Mesodermal cell (in vitro differentiated cells): Measurements from ENCODE around the gene CCNC.
A peak's percentile ranks its signal among the peaks of the same experiment; 100 is the strongest.

ENCODE experiments used
- H3K27ac ChIP-seq: 2 replicates; pipeline ENCODE4 v1.7.0; 2013; ENCODE audit warnings: mild to moderate bottlenecking, low read depth, low read length, moderate library complexity; ENCODE audit not compliant: severe bottlenecking
- H3K36me3 ChIP-seq: 2 replicates; pipeline ENCODE4 v1.7.1; 2013; ENCODE audit warnings: mild to moderate bottlenecking, low read length, moderate library complexity; ENCODE audit not compliant: control insufficient read depth, insufficient read depth
- H3K4me1 ChIP-seq: one replicate; pipeline ENCODE4 v1.7.1; 2013; ENCODE audit warnings: mild to moderate bottlenecking, low read length; ENCODE audit not compliant: insufficient read depth, control insufficient read depth, poor library complexity, severe bottlenecking
- H3K4me3 ChIP-seq: 2 replicates; pipeline ENCODE4 v1.7.0; 2013; ENCODE audit warnings: low read length, control low read depth, mild to moderate bottlenecking; ENCODE audit not compliant: insufficient read depth, poor library complexity, severe bottlenecking; ENCODE audit errors: extremely low read depth
- H3K9me3 ChIP-seq: 2 replicates; pipeline ENCODE4 v1.7.1; 2013; ENCODE audit warnings: mild to moderate bottlenecking, low read length, moderate library complexity; ENCODE audit not compliant: control insufficient read depth
- WGBS, 2 experiments: methylation state at CpG; one replicate each; pipeline ENCODE4 v1.1.5; 2013; ENCODE audit warnings: missing lambda C conversion rate in 2 of 2; ENCODE audit not compliant: insufficient coverage in 2 of 2; 5-methylcytosine and 5-hydroxymethylcytosine counted together

CCNC gene

GRCh38 chr6:99608059-99608885 lies 39.8 kb upstream of the CCNC start:
- WGBS, 2 experiments = 1 to 2% methylated on average over 15 to 21 of the region's 29 CpGs
- no peak overlapping the region for H3K4me3 ChIP-seq
- H3K9me3 ChIP-seq = no peaks in the 10 kb centered on the region
- H3K4me1 ChIP-seq = peaks cover 6% of the 10 kb centered on the region
- H3K27ac ChIP-seq = no peak overlapping the region
- H3K36me3 ChIP-seq = no peaks in the 10 kb centered on the region

GRCh38 chr6:99607416-99608036 lies 39.1 kb upstream of the CCNC start:
- H3K36me3 ChIP-seq = no peaks in the 10 kb centered on the region
- H3K4me1 ChIP-seq = no peaks in the 10 kb centered on the region
- no peaks in the 10 kb centered on the region for H3K9me3 ChIP-seq
- 2 to 3% methylated on average over 14 to 21 of the region's 34 CpGs for WGBS, 2 experiments
- H3K4me3 ChIP-seq = no peak overlapping the region
- H3K27ac ChIP-seq = no peak overlapping the region

- Histone ChIP-seq H3K27ac (no peak within 1 kb of the TSS), H3K4me1 (no peaks in the 10 kb centered on the region), H3K9me3 (no peaks in the 10 kb centered on the region), H3K36me3 (no peaks in the 10 kb centered on the region), H3K4me3 (no peak within 1 kb of the TSS)
- 1 to 2% methylated on average over 36 to 46 of the region's 54 CpGs for WGBS, 2 experiments
These were observed 38.4 kb upstream of the CCNC start, which contains the start of gene PRDM13 for GRCh38 chr6:99606656-99607415. Gene PRDM13 (plus strand): TSS chr6:99606833. CDS start chr6:99607035, 202 bp downstream.

- Histone ChIP-seq H3K4me3 (no peak overlapping the region), H3K4me1 (no peaks in the 10 kb centered on the region), H3K36me3 (no peaks in the 10 kb centered on the region), H3K9me3 (no peaks in the 10 kb centered on the region), H3K27ac (no peak overlapping the region)
- 2 to 7% methylated on average over 7 to 15 of the region's 16 CpGs for WGBS, 2 experiments
These were observed 37.6 kb upstream of the CCNC start for GRCh38 chr6:99605911-99606655.

GRCh38 chr6:99605074-99605734 lies 36.7 kb upstream of the CCNC start:
- Histone ChIP-seq H3K4me3 (no peak overlapping the region), H3K27ac (no peak overlapping the region), H3K4me1 (no peaks in the 10 kb centered on the region), H3K36me3 (no peaks in the 10 kb centered on the region), H3K9me3 (no peaks in the 10 kb centered on the region)
- 0 to 9% methylated on average over 6 to 17 of the region's 20 CpGs for WGBS, 2 experiments

GRCh38 chr6:99604166-99605073 lies 36.0 kb upstream of the CCNC start:
- Histone ChIP-seq H3K4me3 (no peak overlapping the region), H3K27ac (no peak overlapping the region)
- WGBS, 2 experiments = 4 to 7% methylated on average over 26 to 27 of the region's 31 CpGs

GRCh38 chr6:99603421-99604165 lies 35.1 kb upstream of the CCNC start:
- Histone ChIP-seq H3K4me1 (no peaks in the 10 kb centered on the region), H3K27ac (no peak overlapping the region), H3K9me3 (no peaks in the 10 kb centered on the region), H3K36me3 (no peaks in the 10 kb centered on the region), H3K4me3 (peak overlapping the region; percentile 20)
- WGBS, 2 experiments = 0 to 1% methylated on average over 31 to 43 of the region's 55 CpGs

More at GRCh38 chr6:99604166-99605073, 36.0 kb upstream of the CCNC start:
- Histone ChIP-seq H3K9me3 (no peaks in the 10 kb centered on the region), H3K4me1 (no peaks in the 10 kb centered on the region), H3K36me3 (no peaks in the 10 kb centered on the region)

GRCh38 chr6:99602520-99603420 lies 34.3 kb upstream of the CCNC start:
- Histone ChIP-seq H3K9me3 (no peaks in the 10 kb centered on the region), H3K4me1 (no peaks in the 10 kb centered on the region), H3K36me3 (no peaks in the 10 kb centered on the region), H3K4me3 (peak overlapping the region; percentile 20), H3K27ac (no peak overlapping the region)
- 1 to 2% methylated on average over 50 to 52 of the region's 54 CpGs for WGBS, 2 experiments
